ENCODE results near the gene RASGRP1.

The RASGRP1 gene

DNA sequence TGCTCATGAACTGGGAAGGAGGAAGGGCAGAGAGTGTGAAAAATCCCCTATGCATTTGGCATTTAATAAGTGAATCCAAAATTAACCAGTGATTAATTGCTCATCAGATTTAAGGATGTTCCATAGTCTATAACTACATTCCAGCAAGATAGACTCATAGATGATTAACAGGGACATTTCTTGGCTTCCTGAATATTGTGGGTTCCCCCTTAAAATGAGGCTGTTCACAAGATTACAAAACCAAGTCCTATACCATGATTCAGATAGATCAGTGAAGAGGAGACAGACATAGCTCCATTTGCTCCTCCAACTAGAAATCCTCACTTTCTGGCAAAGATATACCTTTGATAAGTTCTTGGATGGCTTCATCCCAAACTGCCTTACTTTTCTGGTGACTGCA lies 15.4 kb downstream of the RASGRP1 start:
- H3K27ac ChIP-seq = no peak overlapping the region
- no peaks in the 10 kb centered on the region for H3K27me3 ChIP-seq
- no peak for TF ChIP-seq Cebpa-rat (IDR thresholded peaks at IDR 0.05)
- H3K9ac ChIP-seq = no peak overlapping the region
- H3K9me3 ChIP-seq (replicated peaks in 1 of 11) = no peaks in the 10 kb centered on the region
- no peaks in the 10 kb centered on the region for H3K4me1 ChIP-seq
- H3K4me2 ChIP-seq = no peak overlapping the region
- H4K20me1 ChIP-seq = no peaks in the 10 kb centered on the region; a peak in 1 of 22 replicates
- H3K36me3 ChIP-seq = peaks cover 0 to 29% (median 0%) of the 10 kb centered on the region in 11 experiments; a peak in 8 of 22 replicates
- H3K4me3 ChIP-seq = no peak overlapping the region

DNA sequence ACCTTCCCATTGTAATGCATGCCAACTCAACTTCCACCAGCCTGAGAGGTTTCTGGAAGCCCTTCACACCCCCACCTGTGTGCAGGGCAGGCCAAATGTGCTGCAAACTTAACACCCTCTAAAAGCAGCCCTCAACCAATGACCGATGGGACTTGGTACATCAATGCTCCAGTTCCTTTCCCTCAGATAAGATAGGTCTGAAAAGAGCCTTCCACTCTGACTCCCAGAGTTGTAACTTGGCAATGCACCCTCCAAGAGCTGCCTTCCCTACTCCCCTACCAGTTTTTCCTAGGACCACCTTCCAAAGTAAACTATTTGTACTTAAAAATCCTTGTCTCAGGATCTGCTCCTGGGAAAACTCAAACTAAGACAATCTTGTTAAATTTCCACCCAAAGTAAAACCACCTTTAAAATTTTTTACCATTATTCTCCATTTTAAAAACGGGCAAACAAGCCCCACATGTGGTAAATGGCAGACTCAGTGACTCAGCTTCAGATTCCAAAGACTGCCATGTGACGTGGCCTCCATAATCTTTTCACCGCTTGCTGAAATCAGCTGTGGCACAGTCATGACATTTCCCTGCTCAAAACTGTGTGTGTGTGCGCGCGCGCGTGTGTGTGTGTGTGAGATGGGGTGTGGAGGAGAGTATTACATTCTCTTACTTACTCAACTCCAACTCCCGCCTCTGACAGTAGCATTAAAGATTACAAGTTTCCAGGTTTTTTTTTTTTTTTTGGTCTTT lies 17.2 kb downstream of the RASGRP1 start:
- no peak overlapping the region for H3K9ac ChIP-seq
- no peak overlapping the region for H3K27ac ChIP-seq
- no peaks in the 10 kb centered on the region for H3K4me1 ChIP-seq
- H3K4me3 ChIP-seq = no peak overlapping the region
- no peak for TF ChIP-seq Cebpa-rat (IDR thresholded peaks at IDR 0.05)
- no peaks in the 10 kb centered on the region for H4K20me1 ChIP-seq
- H3K4me2 ChIP-seq = no peak overlapping the region
- peaks cover 0 to 20% (median 0%) of the 10 kb centered on the region in 11 experiments; a peak in 7 of 22 replicates for H3K36me3 ChIP-seq
- no peaks in the 10 kb centered on the region for H3K27me3 ChIP-seq
- no peaks in the 10 kb centered on the region for H3K9me3 ChIP-seq (replicated peaks in 1 of 11)

DNA sequence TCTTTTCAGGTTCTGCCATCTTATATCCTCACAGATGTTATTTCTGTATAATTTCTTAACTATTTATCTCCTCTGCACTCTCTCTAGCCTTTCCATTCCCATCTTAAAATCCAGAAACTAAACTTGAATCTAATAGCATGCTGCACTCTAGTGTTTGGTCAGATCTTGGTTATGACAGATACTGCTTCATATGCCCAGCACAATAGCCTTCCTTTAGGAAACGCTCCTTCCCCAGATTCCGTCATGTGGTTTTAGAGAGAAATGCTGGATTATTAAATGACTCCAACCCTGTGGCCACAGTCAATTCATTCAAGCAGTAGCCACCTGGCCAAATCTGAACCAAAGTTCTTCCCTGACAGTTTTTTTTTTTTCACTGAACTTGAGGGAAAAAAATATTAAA lies 19.4 kb downstream of the RASGRP1 start:
- Histone ChIP-seq H3K27me3 (no peaks in the 10 kb centered on the region), H3K4me2 (no peak overlapping the region), H4K20me1 (no peaks in the 10 kb centered on the region), H3K9me3 (replicated peaks in 1 of 11) (no peaks in the 10 kb centered on the region), H3K4me1 (no peaks in the 10 kb centered on the region), H3K36me3 (peaks cover 0 to 20% (median 0%) of the 10 kb centered on the region in 11 experiments; a peak in 7 of 22 replicates), H3K27ac (no peak overlapping the region), H3K9ac (no peak overlapping the region), H3K4me3 (no peak overlapping the region)
- no peak for TF ChIP-seq Cebpa-rat (IDR thresholded peaks at IDR 0.05)

DNA sequence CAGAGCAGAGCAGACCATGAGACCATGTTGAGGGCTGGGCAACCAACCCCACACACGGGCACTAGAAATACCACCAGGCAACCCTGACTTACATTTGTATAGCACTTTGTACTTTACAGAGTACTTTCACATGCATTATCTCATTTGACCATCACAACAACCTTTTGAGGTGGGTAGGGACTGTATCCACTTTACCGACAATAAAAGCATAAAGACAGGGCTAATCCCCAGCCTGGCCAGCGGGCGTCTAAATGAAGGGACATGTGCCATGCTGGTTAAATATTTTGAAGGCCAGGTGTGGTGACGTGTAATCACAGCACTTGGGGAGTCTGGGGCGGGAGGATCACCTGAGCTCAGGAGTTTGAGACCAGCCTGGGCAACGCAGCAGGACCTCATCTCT lies 23.6 kb downstream of the RASGRP1 start:
- peaks cover 0 to 4% (median 0%) of the 10 kb centered on the region in 10 experiments; a peak in 1 of 20 replicates for H3K4me1 ChIP-seq
- no peaks in the 10 kb centered on the region for H3K9me3 ChIP-seq (replicated peaks in 1 of 11)
- no peaks in the 10 kb centered on the region for H3K27me3 ChIP-seq
- no peak overlapping the region for H3K27ac ChIP-seq
- no peaks in the 10 kb centered on the region; a peak in 1 of 22 replicates for H3K36me3 ChIP-seq
- no peaks in the 10 kb centered on the region for H4K20me1 ChIP-seq
- H3K9ac ChIP-seq = no peak overlapping the region
- no peak overlapping the region for H3K4me3 ChIP-seq
- H3K4me2 ChIP-seq = no peak overlapping the region
- TF ChIP-seq Cebpa-rat (IDR thresholded peaks at IDR 0.05) = no peak

DNA sequence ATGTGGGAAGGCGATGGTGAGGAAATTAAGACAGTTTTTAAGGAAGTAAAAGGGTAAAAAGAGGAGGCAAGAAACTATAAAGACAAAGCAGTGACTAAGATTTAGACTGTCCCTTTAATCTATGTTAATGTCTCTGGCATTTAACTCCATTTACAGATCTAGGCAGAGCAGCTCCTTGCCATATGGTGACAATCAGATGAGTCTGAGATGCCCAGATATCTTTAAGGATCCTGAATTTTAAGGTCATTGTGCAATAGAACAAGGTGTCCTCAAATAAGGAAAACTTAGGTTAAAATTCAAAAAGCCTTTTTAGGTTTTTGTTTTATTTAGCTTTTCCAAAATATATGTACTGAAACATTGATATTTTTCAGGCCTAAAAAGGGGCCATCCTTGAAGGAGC lies 24.1 kb downstream of the RASGRP1 start:
- no peak overlapping the region for H3K9ac ChIP-seq
- H4K20me1 ChIP-seq = no peaks in the 10 kb centered on the region
- H3K36me3 ChIP-seq = no peaks in the 10 kb centered on the region; a peak in 1 of 22 replicates
- H3K4me1 ChIP-seq = peaks cover 0 to 4% (median 0%) of the 10 kb centered on the region in 10 experiments; a peak in 1 of 20 replicates
- TF ChIP-seq Cebpa-rat (IDR thresholded peaks at IDR 0.05) = no peak
- H3K4me3 ChIP-seq = no peak overlapping the region
- H3K27ac ChIP-seq = no peak overlapping the region
- no peaks in the 10 kb centered on the region for H3K9me3 ChIP-seq (replicated peaks in 1 of 11)
- H3K27me3 ChIP-seq = no peaks in the 10 kb centered on the region
- H3K4me2 ChIP-seq = no peak overlapping the region

DNA sequence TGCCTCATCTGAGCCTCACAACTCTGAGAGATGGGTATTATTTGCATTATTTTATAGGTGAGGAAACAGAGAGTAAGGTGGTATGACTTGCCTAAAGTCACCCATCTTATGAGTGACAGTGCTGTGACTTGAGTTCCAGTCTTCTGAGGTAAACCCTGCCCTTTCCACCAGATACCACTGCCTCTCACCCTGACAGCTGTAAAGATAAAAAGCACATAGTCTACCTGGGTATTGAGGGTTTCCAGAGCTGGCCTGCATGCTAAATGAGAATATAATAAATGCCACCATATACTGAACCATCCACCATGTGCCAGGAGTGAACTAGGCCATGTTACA lies 25.6 kb downstream of the RASGRP1 start:
- H3K9ac ChIP-seq = no peak overlapping the region
- peaks cover 0 to under 1% (median 0%) of the 10 kb centered on the region in 11 experiments; a peak in 2 of 22 replicates for H3K36me3 ChIP-seq
- TF ChIP-seq Cebpa-rat (IDR thresholded peaks at IDR 0.05) = no peak
- no peak overlapping the region for H3K4me3 ChIP-seq
- H3K9me3 ChIP-seq (replicated peaks in 1 of 11) = no peaks in the 10 kb centered on the region
- no peaks in the 10 kb centered on the region for H4K20me1 ChIP-seq
- no peak overlapping the region for H3K4me2 ChIP-seq
- no peaks in the 10 kb centered on the region for H3K27me3 ChIP-seq
- no peak overlapping the region for H3K27ac ChIP-seq
- H3K4me1 ChIP-seq = peaks cover 0 to 4% (median 0%) of the 10 kb centered on the region in 10 experiments; a peak in 1 of 20 replicates

DNA sequence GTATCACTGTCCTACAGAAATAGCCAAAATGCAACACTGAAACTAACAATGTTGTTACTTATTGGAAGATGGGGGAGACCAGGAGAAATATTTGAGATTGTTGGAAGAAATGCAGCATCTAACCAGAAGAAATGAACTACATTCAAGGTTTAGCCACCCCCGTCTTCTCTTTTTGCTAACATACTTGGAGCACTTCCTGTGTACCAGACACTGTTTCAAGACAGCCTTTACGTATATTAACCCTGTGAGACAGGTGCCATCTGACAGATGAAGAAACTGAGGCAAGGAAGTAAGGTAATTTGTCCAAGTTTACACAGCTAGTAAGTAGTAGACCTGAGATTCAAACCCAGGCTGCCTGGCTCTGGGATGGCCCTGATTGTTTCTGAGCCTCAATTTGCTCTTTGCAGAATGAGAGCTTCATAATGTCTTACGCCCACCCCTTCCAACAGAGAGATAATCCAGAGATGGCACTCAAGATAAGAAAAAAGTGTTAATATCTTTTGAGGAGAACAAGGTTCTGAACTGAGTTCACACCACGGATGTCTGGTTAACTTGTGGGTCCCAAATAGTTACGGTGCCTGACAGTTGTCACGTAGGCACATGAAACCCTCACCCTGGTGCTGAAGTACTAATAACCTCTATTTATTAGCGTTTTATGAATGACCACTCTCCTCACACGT lies 26.1 kb downstream of the RASGRP1 start:
- peaks cover 0 to 6% (median 0%) of the 10 kb centered on the region in 11 experiments; a peak in 3 of 22 replicates for H3K36me3 ChIP-seq
- peaks cover 0 to 4% (median 0%) of the 10 kb centered on the region in 10 experiments; a peak in 1 of 20 replicates for H3K4me1 ChIP-seq
- no peak overlapping the region for H3K9ac ChIP-seq
- no peak overlapping the region for H3K27ac ChIP-seq
- TF ChIP-seq Cebpa-rat (IDR thresholded peaks at IDR 0.05) = no peak
- H3K9me3 ChIP-seq (replicated peaks in 1 of 11) = no peaks in the 10 kb centered on the region
- H3K4me2 ChIP-seq = no peak overlapping the region
- no peaks in the 10 kb centered on the region for H4K20me1 ChIP-seq
- H3K4me3 ChIP-seq = no peak overlapping the region
- no peaks in the 10 kb centered on the region for H3K27me3 ChIP-seq

DNA sequence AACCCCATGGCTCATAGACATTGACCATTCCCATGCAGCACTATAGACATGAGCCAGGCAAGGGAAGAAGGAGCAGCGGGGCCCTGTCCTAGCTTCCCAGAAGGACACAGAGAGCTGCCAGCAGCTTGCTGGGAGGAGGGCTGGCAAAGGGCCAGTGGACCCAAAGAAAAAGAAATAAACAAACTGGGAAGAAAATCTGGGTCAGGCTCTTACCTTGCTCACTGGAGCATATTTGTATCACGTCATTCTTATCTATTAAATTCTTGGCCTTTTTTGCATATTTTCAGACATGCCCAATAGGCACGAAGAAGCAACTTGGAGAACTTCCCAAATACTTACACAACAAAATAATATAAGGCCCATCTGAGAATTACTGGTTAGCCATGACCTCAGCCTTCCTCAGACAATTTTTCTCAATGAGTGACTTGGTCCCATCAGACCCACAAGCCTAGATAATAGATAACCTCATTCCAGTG lies 28.4 kb downstream of the RASGRP1 start:
- Histone ChIP-seq H3K27ac (no peak overlapping the region), H3K9ac (no peak overlapping the region), H3K4me1 (peaks cover 0 to 4% (median 0%) of the 10 kb centered on the region in 10 experiments; a peak in 1 of 20 replicates), H3K4me2 (no peak overlapping the region), H4K20me1 (no peaks in the 10 kb centered on the region), H3K4me3 (no peak overlapping the region), H3K27me3 (no peaks in the 10 kb centered on the region), H3K36me3 (peaks cover 0 to 8% (median 0%) of the 10 kb centered on the region in 11 experiments; a peak in 4 of 22 replicates), H3K9me3 (replicated peaks in 1 of 11) (no peaks in the 10 kb centered on the region)
- TF ChIP-seq Cebpa-rat (IDR thresholded peaks at IDR 0.05) = no peak

DNA sequence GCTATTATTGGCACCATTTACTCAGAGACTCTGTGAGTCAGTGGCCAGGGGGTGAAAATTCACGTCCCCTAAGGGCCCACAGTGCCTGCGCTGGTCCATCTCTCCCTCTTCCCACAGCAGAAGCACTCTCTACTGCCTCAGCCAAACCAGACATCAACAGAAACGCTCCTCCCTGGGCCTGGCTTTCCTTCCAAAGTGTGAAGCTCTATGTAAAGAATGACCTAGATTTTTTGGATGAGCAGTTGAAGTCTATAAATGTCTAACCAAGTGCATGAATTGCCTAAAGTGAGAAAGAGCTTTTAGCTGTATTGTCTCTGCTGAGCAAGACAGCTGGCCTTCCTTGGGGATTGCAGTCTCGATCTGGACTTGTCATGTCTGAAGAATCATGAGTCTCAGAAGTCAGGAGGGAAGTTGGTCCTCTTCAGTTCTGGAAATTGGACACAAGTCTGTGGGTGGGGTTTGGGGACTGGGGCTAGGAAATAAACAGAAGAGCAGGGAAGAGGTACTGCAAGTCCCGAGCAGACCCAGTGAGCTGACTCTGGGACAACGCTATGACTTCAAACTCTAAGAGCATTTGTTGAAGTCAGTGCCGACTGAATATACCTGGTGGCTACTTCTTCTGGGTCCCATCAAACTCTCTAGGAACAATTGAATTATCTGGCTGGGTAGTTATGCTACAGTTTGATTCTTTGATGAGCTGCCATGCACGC lies 29.0 kb downstream of the RASGRP1 start:
- TF ChIP-seq Cebpa-rat (IDR thresholded peaks at IDR 0.05) = no peak
- no peak overlapping the region for H3K4me2 ChIP-seq
- H3K27me3 ChIP-seq = no peaks in the 10 kb centered on the region
- no peaks in the 10 kb centered on the region for H4K20me1 ChIP-seq
- H3K4me1 ChIP-seq = peaks cover 0 to 4% (median 0%) of the 10 kb centered on the region in 10 experiments; a peak in 1 of 20 replicates
- H3K27ac ChIP-seq = no peak overlapping the region
- peaks cover 0 to 8% (median 0%) of the 10 kb centered on the region in 11 experiments; a peak in 4 of 22 replicates for H3K36me3 ChIP-seq
- no peak overlapping the region for H3K9ac ChIP-seq
- no peak overlapping the region for H3K4me3 ChIP-seq
- H3K9me3 ChIP-seq (replicated peaks in 1 of 11) = no peaks in the 10 kb centered on the region

All from BLaER1 treated with 17β-estradiol and CSF1 and Interleukin-3, amounts not matched to agents 10 nM and 100 nM (cell line).